ENCODE results near the gene FYN.

FYN gene

DNA sequence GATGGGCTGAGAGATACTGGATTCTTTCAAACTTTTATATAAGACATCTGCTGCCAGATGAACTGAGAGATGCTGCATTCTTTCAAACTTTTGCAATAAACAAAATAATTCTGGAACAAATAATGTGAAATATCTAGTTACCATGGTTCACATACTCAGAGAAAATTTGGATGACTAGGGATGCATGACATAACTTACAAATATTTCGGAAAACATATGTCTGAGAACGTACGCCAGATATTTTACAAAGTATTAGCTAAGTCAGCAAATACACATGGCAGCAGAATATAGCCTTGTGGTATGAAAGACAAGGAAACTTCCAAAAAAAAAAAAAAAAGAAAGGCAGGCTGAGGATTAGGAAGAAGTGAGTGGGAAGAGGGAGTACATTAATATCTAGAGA, 154.3 kb downstream of the FYN start:
- DNase-seq, result peak; percentile 83

DNA sequence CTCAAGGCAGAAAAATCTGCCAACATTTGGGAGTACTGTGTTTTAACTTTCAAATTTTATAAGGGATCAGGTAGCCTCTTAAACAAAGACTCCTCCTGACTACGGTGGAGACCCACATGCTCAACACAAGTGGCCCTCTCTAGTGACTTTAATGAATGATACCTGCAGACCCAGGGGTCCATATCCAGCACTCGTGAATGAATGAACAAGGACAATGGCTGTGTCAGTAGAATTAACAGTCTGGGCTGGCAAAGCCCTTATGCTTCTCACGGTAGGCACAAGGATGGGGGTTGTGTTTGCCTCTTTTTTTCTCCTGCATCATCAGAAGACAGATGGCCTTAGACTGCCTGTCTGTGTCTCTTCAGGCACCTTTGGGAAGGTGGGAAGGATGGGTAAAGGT, 154.9 kb downstream of the FYN start:
- DNase-seq, result no peak

DNA sequence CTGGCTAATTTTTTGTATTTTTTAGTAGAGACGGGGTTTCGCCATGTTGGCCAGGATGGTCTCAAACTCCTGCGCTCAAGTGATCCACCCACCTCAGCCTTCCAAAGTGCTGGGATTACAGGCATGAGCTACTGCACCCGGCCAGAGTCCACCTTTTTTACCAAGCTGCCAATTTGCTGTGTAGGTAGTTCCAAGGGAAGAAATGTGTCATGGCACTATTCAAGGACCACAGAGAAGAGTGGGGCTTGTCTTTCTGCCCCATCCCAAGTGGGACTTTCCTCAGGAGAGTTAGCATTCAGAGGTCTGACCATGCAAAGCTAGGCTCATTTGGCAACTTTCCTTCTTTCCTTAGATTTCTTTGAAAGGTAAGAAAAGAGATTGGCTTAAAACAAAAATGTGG, 155.6 kb downstream of the FYN start:
- no peak for DNase-seq

DNA sequence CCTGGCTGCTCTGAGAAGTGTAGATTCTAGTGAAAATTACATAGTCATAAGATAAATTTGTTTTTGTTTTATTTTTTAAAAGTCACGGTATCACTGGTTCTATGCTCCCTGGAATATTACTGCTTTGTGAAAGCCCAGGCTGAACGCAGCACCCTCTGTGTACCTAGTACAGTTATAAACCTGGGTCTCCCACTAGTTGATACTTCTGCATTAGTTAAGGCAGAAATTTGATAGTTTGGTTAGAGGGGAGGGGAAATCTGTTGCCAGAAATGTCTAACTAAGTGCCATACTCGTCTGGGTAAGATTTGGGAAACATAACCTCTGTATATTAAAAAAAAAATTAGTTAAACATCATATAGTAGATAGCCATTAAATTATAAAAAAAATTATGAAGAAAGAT, 156.9 kb downstream of the FYN start:
- no peak for DNase-seq

GRCh38 chr6:111715321-111715720, 157.9 kb downstream of the FYN start:
- DNase-seq, result no peak

DNA sequence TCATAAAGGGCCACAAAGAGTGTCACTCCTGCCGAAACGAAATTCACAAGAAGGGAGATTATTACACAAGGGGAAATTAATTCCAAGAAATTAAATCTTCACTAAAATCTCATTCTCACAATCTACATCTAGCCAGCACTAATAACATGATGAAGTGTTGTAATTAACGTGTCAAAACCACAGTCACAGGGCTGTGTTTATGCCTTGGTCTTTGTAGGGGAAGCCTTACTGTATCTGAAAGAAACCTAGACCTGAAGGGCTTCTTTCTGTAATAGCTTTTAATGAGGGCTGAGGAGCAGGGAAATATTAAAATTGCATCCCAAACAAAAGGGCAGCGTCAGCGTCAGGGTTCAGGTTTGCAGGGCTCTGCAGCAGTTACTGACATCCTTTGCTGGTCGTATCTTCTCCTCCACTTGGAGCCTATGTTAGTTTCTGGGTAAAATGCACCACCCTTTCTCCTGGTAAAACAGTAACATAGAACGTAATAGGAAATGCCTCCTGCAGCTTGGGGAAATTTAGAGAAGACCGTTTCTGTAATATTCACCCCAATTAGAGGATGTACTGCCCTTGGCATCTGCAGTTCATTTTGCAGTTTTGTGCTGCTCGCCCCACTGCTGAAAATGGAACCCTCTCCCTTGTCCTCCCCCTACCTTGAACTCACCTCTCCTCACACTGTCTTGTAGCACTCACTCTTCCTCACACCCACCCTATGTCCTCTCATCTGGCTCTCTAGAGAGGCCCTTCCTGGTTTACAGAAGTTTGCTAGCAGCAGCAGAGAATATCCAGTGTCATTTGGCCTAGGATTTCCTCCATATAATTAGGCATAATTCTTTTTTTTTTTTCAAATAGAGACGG, 158.6 kb downstream of the FYN start:
- DNase-seq, result no peak

DNA sequence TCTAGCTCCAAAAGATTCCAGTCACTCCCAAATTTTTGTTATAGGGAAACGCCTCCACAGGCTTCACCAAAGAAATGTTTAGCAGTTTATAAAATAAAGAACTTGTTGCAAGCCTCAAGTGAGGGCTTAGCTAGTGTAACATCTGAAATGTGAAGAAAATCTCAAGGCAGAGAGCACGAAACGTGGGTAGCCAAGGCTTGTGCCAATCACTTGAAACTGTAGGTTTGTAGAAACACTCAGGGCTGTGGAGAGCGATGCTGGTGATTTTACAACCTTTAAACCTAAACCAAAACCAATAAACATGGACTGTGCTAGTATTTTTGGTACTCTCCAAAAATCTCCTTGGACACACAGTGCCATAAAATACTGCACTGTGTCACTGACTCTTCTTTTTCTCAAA, 159.4 kb downstream of the FYN start:
- no peak for DNase-seq

DNA sequence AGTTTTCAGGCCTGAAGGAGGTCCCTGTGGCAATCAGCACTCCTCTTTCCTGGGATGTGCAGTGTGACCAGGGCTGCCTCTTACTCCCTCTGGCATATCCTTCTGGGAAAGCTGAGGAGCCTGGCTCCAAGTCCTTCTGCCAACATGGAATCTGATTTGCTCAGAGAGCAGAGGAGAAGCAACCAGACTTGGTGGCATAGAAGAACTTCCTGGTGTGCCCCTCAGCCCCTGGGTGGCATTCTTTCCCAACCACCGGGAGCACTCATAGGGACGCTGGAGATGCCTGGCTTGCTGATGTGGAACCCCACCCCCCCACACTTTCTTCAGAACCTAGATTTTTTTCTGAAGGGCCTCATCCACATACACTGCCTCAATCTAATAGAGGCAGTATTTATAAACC, 160.0 kb downstream of the FYN start:
- DNase-seq, result no peak

DNA sequence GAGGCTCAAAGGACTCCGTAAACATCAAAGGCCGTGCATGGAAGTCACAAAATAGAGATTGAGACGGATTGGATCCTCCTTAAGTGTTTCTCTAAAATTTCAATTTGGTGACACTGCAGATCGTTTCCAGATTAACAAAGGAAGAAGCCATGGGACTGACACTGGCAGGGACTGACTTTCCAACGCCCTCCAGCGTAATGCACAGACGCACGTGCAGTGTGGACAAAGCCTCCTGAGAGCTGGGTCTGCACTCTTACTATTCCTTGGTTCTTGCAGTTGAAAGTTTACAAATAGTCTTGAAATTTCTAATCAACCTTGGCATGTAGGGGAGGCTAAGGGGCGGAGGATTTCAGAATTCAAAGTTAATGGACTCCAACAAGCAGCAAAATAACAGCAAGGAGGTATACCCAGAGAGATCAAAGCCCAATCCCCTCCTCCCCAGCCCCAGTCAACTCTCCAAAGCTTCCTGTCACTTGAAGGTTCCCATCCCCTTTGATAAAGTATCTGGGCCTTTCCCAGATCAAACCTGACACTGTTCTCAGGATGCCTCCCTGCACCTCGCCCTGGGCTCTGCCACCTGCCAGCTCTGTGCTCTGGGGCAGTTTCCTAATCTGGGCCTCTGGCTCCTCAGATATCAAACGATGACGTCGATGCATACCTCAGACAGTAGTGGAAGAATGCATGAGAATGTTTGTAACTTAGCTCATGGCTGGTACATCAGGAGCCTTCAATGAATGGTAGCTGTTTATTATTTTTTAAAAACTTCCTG, 161.1 kb downstream of the FYN start:
- peak; percentile 72 for DNase-seq

- no peak for DNase-seq
Observed at GRCh38 chr6:111711476-111711875, 161.8 kb downstream of the FYN start.

GRCh38 chr6:111710911-111711310, 162.3 kb downstream of the FYN start:
- no peak for DNase-seq

DNA sequence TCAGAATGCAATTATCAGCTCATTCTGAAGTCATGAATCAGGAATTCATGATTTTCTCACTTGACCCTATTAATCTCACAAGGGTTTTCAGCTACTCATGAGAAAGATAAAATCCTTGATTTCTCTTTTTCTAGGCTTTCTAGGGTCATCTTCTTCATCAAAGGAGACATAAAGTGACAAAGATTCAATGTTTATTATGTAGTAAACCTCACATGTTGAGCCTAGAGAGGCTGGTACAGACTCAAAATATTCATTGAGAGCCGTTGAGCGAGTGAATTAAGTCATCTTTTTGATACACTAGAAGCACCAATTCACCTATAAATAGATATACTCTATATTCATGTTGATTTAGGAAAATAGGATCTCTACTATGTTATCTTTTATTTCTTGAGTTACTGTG, 162.8 kb downstream of the FYN start:
- no peak for DNase-seq

DNA sequence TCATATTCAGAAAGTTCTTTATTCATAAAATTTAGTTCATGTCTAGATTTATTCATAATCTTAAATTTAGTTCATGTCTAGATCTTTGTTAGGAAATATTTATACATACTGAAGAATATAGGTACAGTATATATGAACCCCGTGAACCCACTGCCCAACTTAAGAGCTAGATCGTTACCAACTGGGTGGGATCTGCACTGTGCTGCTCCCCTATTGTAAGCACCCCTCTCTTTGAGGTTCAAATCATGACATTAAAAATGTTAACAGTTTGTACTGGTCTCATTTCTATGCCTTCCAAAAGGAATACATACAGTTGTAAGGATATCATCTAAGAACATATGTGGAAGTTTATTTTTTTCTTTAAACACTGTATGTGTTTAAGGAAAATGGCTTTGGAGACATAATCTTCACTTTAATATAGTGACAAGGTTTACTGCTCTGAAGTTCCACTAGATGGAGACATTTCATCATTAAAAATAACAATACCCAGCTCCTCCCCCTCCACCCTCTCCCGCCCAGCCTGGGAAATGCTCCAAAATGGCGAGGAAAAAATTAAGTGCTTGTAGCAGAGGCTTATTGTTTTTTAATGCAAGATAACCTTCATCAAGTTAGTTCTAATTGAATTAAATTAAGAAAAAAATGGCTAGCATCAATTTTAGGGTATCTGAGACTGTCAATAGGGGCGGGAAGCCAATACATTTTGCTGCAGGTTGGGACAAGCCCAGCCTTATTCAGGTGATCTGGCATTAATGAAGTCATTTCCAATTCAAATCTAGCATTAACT, 163.4 kb downstream of the FYN start:
- DNase-seq, result peak; percentile 77

- no peak for DNase-seq
Observed at GRCh38 chr6:111709201-111709600, 164.1 kb downstream of the FYN start.

DNA sequence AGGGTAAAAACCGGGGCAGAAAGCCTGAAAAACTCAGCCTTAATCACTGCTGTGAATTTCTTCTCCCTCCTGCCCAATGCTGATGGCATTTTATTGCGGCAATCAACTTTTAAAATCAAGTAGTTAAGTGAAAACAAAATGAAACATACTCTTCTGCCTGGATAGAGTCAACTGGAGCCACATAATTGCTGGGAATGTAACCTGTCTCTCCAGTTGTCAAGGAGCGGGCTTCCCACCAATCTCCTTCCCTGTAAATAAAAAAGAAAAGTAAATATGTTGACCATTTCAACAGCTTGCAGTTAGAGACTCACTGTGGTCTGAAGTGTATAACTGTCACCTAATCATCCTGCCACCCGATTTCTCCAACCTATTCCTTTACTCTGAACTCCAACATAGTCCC, 165.5 kb downstream of the FYN start:
- no peak for DNase-seq

- no peak for DNase-seq
Observed at GRCh38 chr6:111706841-111707391, 166.3 kb downstream of the FYN start.

- DNase-seq, result no peak
Observed at GRCh38 chr6:111703723-111704122, 169.5 kb downstream of the FYN start.

DNA sequence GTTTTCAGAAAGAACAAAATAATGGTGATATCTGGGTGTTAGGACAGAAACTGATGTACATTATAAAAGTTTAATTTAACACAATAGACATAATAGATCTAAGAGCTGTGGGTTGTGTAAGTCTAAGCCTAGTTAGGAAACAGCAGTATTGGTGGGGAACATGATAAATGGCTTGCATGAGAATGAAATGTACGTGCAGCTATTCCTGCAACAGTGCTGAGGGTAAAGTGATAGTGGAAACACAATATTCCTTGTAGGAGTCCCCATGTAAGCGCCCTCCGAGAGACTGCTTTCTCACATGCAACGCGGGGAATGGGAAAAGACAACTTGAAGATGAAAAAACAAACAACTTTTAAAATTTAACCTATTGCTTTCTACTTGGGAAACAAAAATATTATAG, 171.0 kb downstream of the FYN start:
- DNase-seq, result no peak

DNA sequence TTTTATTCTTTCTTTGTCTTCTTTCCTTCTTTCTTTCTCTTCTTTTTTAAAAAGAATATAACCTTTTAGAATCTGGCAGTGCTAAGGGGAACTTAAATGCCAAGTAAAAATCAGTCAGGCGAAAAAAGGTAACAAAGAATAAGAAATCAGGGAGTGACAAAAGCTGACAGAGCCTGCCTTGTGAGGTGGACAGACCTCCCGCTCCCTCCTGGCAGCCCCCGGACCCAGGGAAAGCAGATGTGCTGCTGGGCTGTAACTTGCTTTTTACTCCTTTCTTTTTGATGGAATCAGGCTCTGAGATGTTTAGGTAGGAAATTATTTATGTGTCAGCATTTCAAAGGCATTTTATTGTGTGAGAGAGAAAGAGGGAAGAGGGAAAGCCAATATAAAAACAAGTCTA, 172.1 kb downstream of the FYN start:
- no peak for DNase-seq

GRCh38 chr6:111700135-111700690, 173.0 kb downstream of the FYN start:
- DNase-seq, result no peak

GRCh38 chr6:111699123-111699522, 174.1 kb downstream of the FYN start:
- DNase-seq, result no peak

- no peak for DNase-seq
Observed at GRCh38 chr6:111696814-111697213, 176.4 kb downstream of the FYN start.

Measured in fibroblast of skin of right quadriceps (primary cell).